Endodermal cell (in vitro differentiated cells): ENCODE data around the gene HDAC6. TPM values are rescaled to one million over a fixed set of nuclear protein-coding genes. Genes with fewer than 3 reads are reported as not detected.

Source experiments
- DNase-seq: peaks from one replicate; pipeline ENCODE4 v3.0.0-alpha.2; 2017
- H3K27ac ChIP-seq: 2 replicates; pipeline ENCODE4 v1.5.1; 2013; ENCODE audit warnings: mild to moderate bottlenecking, low read depth, low read length, moderate library complexity
- H3K27me3 ChIP-seq: 2 replicates; pipeline ENCODE4 v1.6.1; 2013; ENCODE audit warnings: mild to moderate bottlenecking, low read length, moderate library complexity; ENCODE audit not compliant: insufficient read depth, control insufficient read depth, poor library complexity, severe bottlenecking
- H3K36me3 ChIP-seq: 2 replicates; pipeline ENCODE4 v1.7.0; 2013; ENCODE audit warnings: mild to moderate bottlenecking, low read length, moderate library complexity; ENCODE audit not compliant: control insufficient read depth, insufficient read depth
- H3K4me1 ChIP-seq: one replicate; pipeline ENCODE4 v1.7.0; 2013; ENCODE audit warnings: low read length; ENCODE audit not compliant: control insufficient read depth, insufficient read depth
- H3K4me3 ChIP-seq: 2 replicates; pipeline ENCODE4 v1.5.1; 2013; ENCODE audit warnings: mild to moderate bottlenecking, low read length, moderate library complexity
- H3K9ac ChIP-seq: 2 replicates; pipeline ENCODE4 v1.6.1; 2013; ENCODE audit warnings: mild to moderate bottlenecking, low read length, moderate library complexity; ENCODE audit not compliant: poor library complexity, severe bottlenecking; ENCODE audit errors: extremely low read depth
- H3K9me3 ChIP-seq: 2 replicates; pipeline ENCODE4 v1.6.1; 2013; ENCODE audit warnings: mild to moderate bottlenecking, low read length, moderate library complexity; ENCODE audit not compliant: control insufficient read depth
- H3K27ac Mint-ChIP-seq: 2 replicates; pipeline ENCODE4 v1.8.0; 2020; ENCODE audit warnings: mixed read lengths
- H3K27me3 Mint-ChIP-seq: 2 replicates; pipeline ENCODE4 v1.8.0; 2021; ENCODE audit warnings: mild to moderate bottlenecking, mixed read lengths; ENCODE audit not compliant: insufficient read depth
- H3K36me3 Mint-ChIP-seq: 2 replicates; pipeline ENCODE4 v1.8.0; 2020; ENCODE audit warnings: low read depth, mixed read lengths
- H3K4me1 Mint-ChIP-seq: 2 replicates; pipeline ENCODE4 v1.8.0; 2020; ENCODE audit warnings: mixed read lengths
- H3K4me3 Mint-ChIP-seq: 2 replicates; pipeline ENCODE4 v1.8.0; 2020; ENCODE audit warnings: mild to moderate bottlenecking, moderate library complexity, mixed read lengths
- H3K9me3 Mint-ChIP-seq: 2 replicates; pipeline ENCODE4 v1.8.0; 2020; ENCODE audit warnings: mild to moderate bottlenecking, mixed read lengths
- CTCF ChIP-seq: fragments of 200-600 bp; sonication (generic); conservative IDR thresholded peaks from 2 replicates; pipeline ENCODE4 v1.5.0; 2021; ENCODE audit warnings: antibody characterized with exemption, mild to moderate bottlenecking
- WGBS, 2 experiments: methylation state at CpG; one replicate each; pipeline versions ENCODE4 v1.1.5 to v1.1.7; 2013; ENCODE audit warnings: missing lambda C conversion rate in 2 of 2, mixed read lengths in 1 of 2; ENCODE audit not compliant: insufficient coverage in 1 of 2, insufficient read length in 1 of 2; 5-methylcytosine and 5-hydroxymethylcytosine counted together
- total RNA-seq, 2 donors: library from RNA; stranded (reverse); fragmentation: NEBNext Ultra II Directional in 1 of 2; extraction: Animal tissue kit (Norgen Biotek cat#: 25700) in 1 of 2; gene quantifications; 2 replicates in 1 of 2; 3 replicates in 1 of 2; pipeline ENCODE4 v1.2.1, GENCODE V29; 2021

The HDAC6 gene
- total RNA-seq, 2 donors from 2014 or later, result 121 to 135 TPM

GRCh38 chrX:48782795-48783194 lies 19.1 kb upstream of the HDAC6 start:
- Histone ChIP-seq H3K27me3 (no peaks in the 10 kb centered on the region), H3K4me3 (no peak overlapping the region), H3K9ac (no peak overlapping the region), H3K27ac (no peak overlapping the region), H3K36me3 (no peaks in the 10 kb centered on the region), H3K9me3 (no peaks in the 10 kb centered on the region), H3K4me1 (no peaks in the 10 kb centered on the region)
- Mint-ChIP-seq H3K4me1 (peaks cover 4% of the 10 kb centered on the region), H3K27me3 (peaks cover 6% of the 10 kb centered on the region), H3K4me3 (no peak overlapping the region), H3K27ac (no peak overlapping the region), H3K36me3 (no peaks in the 10 kb centered on the region), H3K9me3 (peaks cover 62% of the 10 kb centered on the region)
- 90 to 92% methylated on average over 2 to 13 of the region's 13 CpGs for WGBS, 2 experiments
- no peak for TF ChIP-seq CTCF
- DNase-seq, result no peak

- Histone ChIP-seq H3K9me3 (no peaks in the 10 kb centered on the region), H3K4me1 (no peaks in the 10 kb centered on the region), H3K4me3 (no peak overlapping the region), H3K36me3 (no peaks in the 10 kb centered on the region), H3K27ac (no peak overlapping the region), H3K27me3 (no peaks in the 10 kb centered on the region), H3K9ac (no peak overlapping the region)
- no peak for DNase-seq
- H3K27me3 Mint-ChIP-seq, result peaks cover 6% of the 10 kb centered on the region
- no peak overlapping the region for H3K4me3 Mint-ChIP-seq
- WGBS, 2 experiments, result 69 to 77% methylated on average over 2 to 3 of the region's 3 CpGs
- no peak overlapping the region for H3K27ac Mint-ChIP-seq
- TF ChIP-seq CTCF, result no peak
- H3K9me3 Mint-ChIP-seq, result peaks cover 64% of the 10 kb centered on the region
- H3K36me3 Mint-ChIP-seq, result no peaks in the 10 kb centered on the region
- H3K4me1 Mint-ChIP-seq, result peaks cover 4% of the 10 kb centered on the region
Measured at GRCh38 chrX:48784726-48785125, 17.1 kb upstream of the HDAC6 start.

GRCh38 chrX:48785186-48785539 lies 16.7 kb upstream of the HDAC6 start:
- Histone ChIP-seq H3K9ac (no peak overlapping the region), H3K4me1 (no peaks in the 10 kb centered on the region), H3K4me3 (no peak overlapping the region), H3K36me3 (no peaks in the 10 kb centered on the region), H3K27me3 (no peaks in the 10 kb centered on the region), H3K27ac (no peak overlapping the region), H3K9me3 (no peaks in the 10 kb centered on the region)
- DNase-seq, result no peak
- Mint-ChIP-seq H3K27me3 (peaks cover 7% of the 10 kb centered on the region), H3K9me3 (peaks cover 64% of the 10 kb centered on the region), H3K27ac (no peak overlapping the region), H3K4me3 (no peak overlapping the region), H3K36me3 (no peaks in the 10 kb centered on the region), H3K4me1 (peaks cover 4% of the 10 kb centered on the region)
- no peak for TF ChIP-seq CTCF
- WGBS, 2 experiments, result no CpG with 5 or more reads among the region's 1 CpG
